Cardiac muscle cell (in vitro differentiated cells and primary cell): ENCODE data around the gene NSUN6. TPM values are rescaled to one million over a fixed set of nuclear protein-coding genes. Genes with fewer than 3 reads are reported as not detected.

ENCODE experiments used
- DNase-seq, 2 donors: peaks; one replicate each; pipeline versions ENCODE4 v3.0.0 to v3.0.0-alpha.2; 2010 to 2017; ENCODE audit warnings: low read depth in 1 of 2, low spot score in 1 of 2
- H3K27ac ChIP-seq: fragments of 200-600 bp; sonication (generic); 2 replicates; pipeline ENCODE4 v1.5.1; 2016
- H3K27me3 ChIP-seq: fragments of 200-600 bp; sonication (generic); 2 replicates; pipeline ENCODE4 v1.6.0; 2016; ENCODE audit warnings: control low read depth
- H3K36me3 ChIP-seq: fragments of 200-600 bp; sonication (generic); 2 replicates; pipeline ENCODE4 v1.5.1; 2016; ENCODE audit warnings: control low read depth
- H3K4me1 ChIP-seq: fragments of 200-600 bp; sonication (generic); 2 replicates; pipeline ENCODE4 v1.8.1; 2017; ENCODE audit warnings: low read depth, mild to moderate bottlenecking, mixed run types
- H3K4me3 ChIP-seq: fragments of 200-600 bp; sonication (generic); 2 replicates; pipeline ENCODE4 v1.5.1; 2016; ENCODE audit warnings: mild to moderate bottlenecking
- H3K9me3 ChIP-seq: fragments of 200-600 bp; sonication (generic); 2 replicates; pipeline ENCODE4 v1.5.1; 2017; ENCODE audit warnings: low read depth, mild to moderate bottlenecking, control low read depth
- polyA plus RNA-seq: library from polyadenylated mRNA; unstranded; fragments of >200 nt; fragmentation: Nextera tagmentation; extraction: Ambion mirVana; gene quantifications from 2 replicates; pipeline ENCODE4 v1.2.1, GENCODE V29; 2016
- total RNA-seq: library from RNA; depleted of rRNA; stranded (reverse); fragments of >200 nt; gene quantifications from 2 replicates; pipeline ENCODE4 v1.2.3, GENCODE V29; 2016
- TF ChIP-seq, protein P1 (sequence below): IDR thresholded peaks from 2 replicates; pipeline ENCODE4 v1.5.1; 2012; ENCODE audit warnings: low read depth, mild to moderate bottlenecking, low read length

The NSUN6 gene
- total and polyA plus RNA-seq, 2 experiments from 2014 or later = 11.4 to 15.4 TPM

DNA sequence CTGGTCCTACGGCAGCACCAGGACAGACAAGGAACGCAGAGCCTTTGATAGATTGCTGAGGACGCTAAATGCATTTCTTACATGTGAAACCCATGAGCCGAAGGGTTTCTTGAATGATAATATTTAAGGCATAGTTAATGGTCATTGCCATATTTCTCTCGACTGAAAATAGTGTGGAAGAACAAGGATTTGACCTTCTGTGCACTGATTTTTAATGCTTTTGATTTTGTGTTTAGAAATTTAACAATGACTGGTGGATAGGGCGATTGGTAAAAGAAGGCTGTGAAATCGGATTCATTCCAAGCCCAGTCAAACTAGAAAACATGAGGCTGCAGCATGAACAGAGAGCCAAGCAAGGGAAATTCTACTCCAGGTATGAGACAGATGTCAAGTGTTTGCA lies 150.8 kb downstream of the NSUN6 start:
- H3K27me3 ChIP-seq = no peaks in the 10 kb centered on the region
- no peak overlapping the region for H3K27ac ChIP-seq
- H3K9me3 ChIP-seq = no peaks in the 10 kb centered on the region
- no peak for DNase-seq
- peaks cover 18% of the 10 kb centered on the region for H3K36me3 ChIP-seq
- H3K4me3 ChIP-seq = no peak overlapping the region
- H3K4me1 ChIP-seq = peaks cover 6% of the 10 kb centered on the region
- TF ChIP-seq, protein P1, sequence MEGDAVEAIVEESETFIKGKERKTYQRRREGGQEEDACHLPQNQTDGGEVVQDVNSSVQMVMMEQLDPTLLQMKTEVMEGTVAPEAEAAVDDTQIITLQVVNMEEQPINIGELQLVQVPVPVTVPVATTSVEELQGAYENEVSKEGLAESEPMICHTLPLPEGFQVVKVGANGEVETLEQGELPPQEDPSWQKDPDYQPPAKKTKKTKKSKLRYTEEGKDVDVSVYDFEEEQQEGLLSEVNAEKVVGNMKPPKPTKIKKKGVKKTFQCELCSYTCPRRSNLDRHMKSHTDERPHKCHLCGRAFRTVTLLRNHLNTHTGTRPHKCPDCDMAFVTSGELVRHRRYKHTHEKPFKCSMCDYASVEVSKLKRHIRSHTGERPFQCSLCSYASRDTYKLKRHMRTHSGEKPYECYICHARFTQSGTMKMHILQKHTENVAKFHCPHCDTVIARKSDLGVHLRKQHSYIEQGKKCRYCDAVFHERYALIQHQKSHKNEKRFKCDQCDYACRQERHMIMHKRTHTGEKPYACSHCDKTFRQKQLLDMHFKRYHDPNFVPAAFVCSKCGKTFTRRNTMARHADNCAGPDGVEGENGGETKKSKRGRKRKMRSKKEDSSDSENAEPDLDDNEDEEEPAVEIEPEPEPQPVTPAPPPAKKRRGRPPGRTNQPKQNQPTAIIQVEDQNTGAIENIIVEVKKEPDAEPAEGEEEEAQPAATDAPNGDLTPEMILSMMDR = no peak

DNA sequence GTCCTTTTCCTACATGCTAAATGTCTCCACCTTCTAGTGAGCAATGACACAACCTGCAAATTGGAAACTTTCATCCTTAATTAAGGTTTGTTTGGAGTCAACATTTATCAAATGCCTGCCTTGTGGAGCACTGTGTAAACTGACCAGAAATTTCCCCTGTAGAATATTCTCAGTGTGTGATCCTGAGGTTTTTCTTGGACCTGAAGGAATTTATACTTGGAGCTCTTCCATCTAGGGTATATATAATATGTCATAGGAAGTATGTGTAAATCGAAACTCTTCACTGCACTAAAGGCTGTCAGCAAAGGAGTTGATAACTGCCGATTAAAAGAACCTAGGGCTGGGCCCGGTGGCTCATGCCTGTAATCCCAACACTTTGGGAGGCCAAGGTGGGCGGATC lies 152.4 kb downstream of the NSUN6 start:
- TF ChIP-seq, protein P1 = no peak
- no peak overlapping the region for H3K4me3 ChIP-seq
- peaks cover 6% of the 10 kb centered on the region for H3K4me1 ChIP-seq
- peaks cover 18% of the 10 kb centered on the region for H3K36me3 ChIP-seq
- H3K27me3 ChIP-seq = no peaks in the 10 kb centered on the region
- peak in 1 of 2 donors; percentile 43 for DNase-seq
- H3K9me3 ChIP-seq = no peaks in the 10 kb centered on the region
- no peak overlapping the region for H3K27ac ChIP-seq

DNA sequence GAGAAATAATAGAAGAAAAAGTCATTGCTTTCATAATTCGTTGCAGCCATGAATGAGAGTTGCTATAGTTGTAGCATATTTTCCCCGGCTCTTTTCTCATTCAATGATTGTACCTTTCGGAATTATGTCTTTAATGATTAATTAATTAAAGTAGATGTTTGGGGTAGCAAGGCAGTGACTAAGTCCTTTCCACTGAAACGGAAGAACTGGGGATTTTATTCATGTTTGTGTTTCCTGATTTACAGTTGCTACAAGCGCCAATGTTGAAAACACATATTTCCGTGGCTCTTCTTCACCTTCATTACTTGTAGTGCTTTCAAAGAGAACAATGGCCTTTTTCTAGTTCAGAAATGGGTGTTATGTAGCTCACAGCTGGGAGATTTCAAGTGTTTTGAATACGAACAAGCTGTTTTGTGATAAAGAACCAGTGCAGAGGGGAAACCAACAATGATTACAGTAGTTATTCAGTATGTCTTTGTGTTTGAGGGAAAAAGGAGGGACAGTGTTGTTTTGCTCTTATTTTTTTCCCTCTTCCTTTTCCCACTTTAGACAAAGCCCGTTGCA lies 153.5 kb downstream of the NSUN6 start:
- Histone ChIP-seq H3K27ac (peak overlapping the region; percentile 77), H3K4me1 (peaks cover 6% of the 10 kb centered on the region), H3K4me3 (no peak overlapping the region), H3K27me3 (no peaks in the 10 kb centered on the region), H3K9me3 (no peaks in the 10 kb centered on the region), H3K36me3 (peaks cover 15% of the 10 kb centered on the region)
- DNase-seq = peak in 1 of 2 donors; percentile 70
- TF ChIP-seq, protein P1 = no peak

Other genes starting within 250 kb of the NSUN6 start
- gene ARL5B, start 7.8 kb upstream of the NSUN6 start, total RNA-seq = 22.7 and 30.3 TPM in 2 replicates
- gene ARL5B, start 7.8 kb upstream of the NSUN6 start, polyA plus RNA-seq = 15.9 and 18.8 TPM in 2 replicates